ENCODE measurements around the gene EPHA3. TPM values are rescaled to one million over a fixed set of nuclear protein-coding genes. Genes with fewer than 3 reads are reported as not detected.

EPHA3 gene
- total and polyA plus RNA-seq, 2 donors (not counting 3 experiments of a cell fraction or from before 2014, with no cell fraction given), result not detected

DNA sequence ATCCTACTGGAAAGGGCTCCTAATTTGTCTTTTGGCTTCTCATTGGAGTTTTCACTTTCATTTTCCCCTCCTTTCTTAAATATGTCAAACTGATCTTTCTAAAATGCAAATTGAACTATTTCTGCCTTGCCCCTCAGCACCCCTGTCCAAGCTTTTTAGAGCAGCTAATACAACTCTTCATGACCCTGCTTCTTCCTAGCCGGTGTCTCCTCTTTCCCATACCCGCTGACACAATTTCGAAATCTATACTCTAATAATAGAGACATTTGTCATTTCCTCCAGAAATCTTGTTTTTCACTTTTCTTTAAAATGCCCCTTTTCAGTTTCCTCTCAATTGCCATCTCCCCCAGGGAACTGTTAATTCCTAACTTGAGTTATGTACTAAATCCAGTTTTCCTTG lies 2.9 kb upstream of the EPHA3 start:
- FAIRE-seq, result no peak
- Histone ChIP-seq H3K9me1 (replicated peaks; ENCODE audit: control insufficient read depth, extremely low read depth, insufficient read depth, low read length) (no peaks in the 10 kb centered on the region), H2AFZ (ENCODE audit: low read depth, low read length) (no peak overlapping the region), H3K9me3 (replicated peaks; ENCODE audit: control insufficient read depth, insufficient read depth, low read length) (no peaks in the 10 kb centered on the region), H3K9ac (replicated peaks; ENCODE audit: extremely low read depth, insufficient read depth, low read length) (no peak overlapping the region), H3K4me1 (ENCODE audit: control insufficient read depth, extremely low read depth, insufficient read depth, low read length) (no peaks in the 10 kb centered on the region), H3K4me3 (replicated peaks in 1 of 3; ENCODE audit: insufficient read depth in 1 of 3, low read depth in 1 of 3, low read length in 3 of 3) (no peak overlapping the region), H3K79me2 (ENCODE audit: control insufficient read depth, insufficient read depth, low read length) (no peaks in the 10 kb centered on the region), H3K36me3 (ENCODE audit: control insufficient read depth in 2 of 2, extremely low read depth in 1 of 2, insufficient read depth in 2 of 2, low read length in 2 of 2) (no peaks in the 10 kb centered on the region), H3K27ac (ENCODE audit: insufficient read depth, low read depth, low read length) (no peak overlapping the region), H3K4me2 (ENCODE audit: insufficient read depth, low read length) (no peak overlapping the region), H3K27me3 (ENCODE audit: control insufficient read depth in 2 of 2, insufficient read depth in 2 of 2, low read length in 2 of 2) (peaks cover 0 to 2% of the 10 kb centered on the region in 2 experiments), H4K20me1 (replicated peaks; ENCODE audit: control insufficient read depth, extremely low read depth, insufficient read depth, low read length) (peaks cover 2% of the 10 kb centered on the region)
- DNase-seq (ENCODE audit: low read depth, low spot score), result no peak
- dilution Hi-C loops (cut with MboI; ENCODE audit: extremely low pct_ligation_motif_present, low sequenced_read_pairs), result no loop called here
- BruUV-seq (replicated peaks), result no TSS peak
- intact Hi-C loops (cut with micrococcal nuclease), result no loop called here
- POLR2A ChIA-PET, result no interaction called here
- CTCF ChIA-PET, result no interaction called here
- TF ChIP-seq FOS (IDR thresholded peaks at IDR 0.05; ENCODE audit: borderline replicate concordance, insufficient read depth, low read length), result no peak
- TF ChIP-seq POLR2AphosphoS5 (IDR thresholded peaks at IDR 0.05; ENCODE audit: insufficient read depth, low read depth, low read length), result no peak
- TF ChIP-seq JUN (IDR thresholded peaks at IDR 0.05; ENCODE audit: borderline replicate concordance, insufficient read depth, insufficient read length, low read depth), result no peak
- TF ChIP-seq, protein P1, sequence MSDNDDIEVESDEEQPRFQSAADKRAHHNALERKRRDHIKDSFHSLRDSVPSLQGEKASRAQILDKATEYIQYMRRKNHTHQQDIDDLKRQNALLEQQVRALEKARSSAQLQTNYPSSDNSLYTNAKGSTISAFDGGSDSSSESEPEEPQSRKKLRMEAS (IDR thresholded peaks at IDR 0.05; ENCODE audit: insufficient read depth, insufficient read length), result no peak
- no peak for TF ChIP-seq MYC (IDR thresholded peaks at IDR 0.05; ENCODE audit: low read depth, low read length)
- TF ChIP-seq EZH2 (IDR thresholded peaks at IDR 0.05; ENCODE audit: borderline replicate concordance, low read depth, low read length, severe bottlenecking), result no peak
- TF ChIP-seq, protein P2, sequence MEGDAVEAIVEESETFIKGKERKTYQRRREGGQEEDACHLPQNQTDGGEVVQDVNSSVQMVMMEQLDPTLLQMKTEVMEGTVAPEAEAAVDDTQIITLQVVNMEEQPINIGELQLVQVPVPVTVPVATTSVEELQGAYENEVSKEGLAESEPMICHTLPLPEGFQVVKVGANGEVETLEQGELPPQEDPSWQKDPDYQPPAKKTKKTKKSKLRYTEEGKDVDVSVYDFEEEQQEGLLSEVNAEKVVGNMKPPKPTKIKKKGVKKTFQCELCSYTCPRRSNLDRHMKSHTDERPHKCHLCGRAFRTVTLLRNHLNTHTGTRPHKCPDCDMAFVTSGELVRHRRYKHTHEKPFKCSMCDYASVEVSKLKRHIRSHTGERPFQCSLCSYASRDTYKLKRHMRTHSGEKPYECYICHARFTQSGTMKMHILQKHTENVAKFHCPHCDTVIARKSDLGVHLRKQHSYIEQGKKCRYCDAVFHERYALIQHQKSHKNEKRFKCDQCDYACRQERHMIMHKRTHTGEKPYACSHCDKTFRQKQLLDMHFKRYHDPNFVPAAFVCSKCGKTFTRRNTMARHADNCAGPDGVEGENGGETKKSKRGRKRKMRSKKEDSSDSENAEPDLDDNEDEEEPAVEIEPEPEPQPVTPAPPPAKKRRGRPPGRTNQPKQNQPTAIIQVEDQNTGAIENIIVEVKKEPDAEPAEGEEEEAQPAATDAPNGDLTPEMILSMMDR (IDR thresholded peaks at IDR 0.05; ENCODE audit: extremely low read depth in 1 of 2, insufficient read depth in 1 of 2, low read depth in 1 of 2, low read length in 2 of 2), result no peak
- TF ChIP-seq POLR2A (IDR thresholded peaks at IDR 0.05; ENCODE audit: low read depth, low read length), result no peak
- TF ChIP-seq GATA2 (IDR thresholded peaks at IDR 0.05; ENCODE audit: insufficient read depth, insufficient read length, low read depth, low read length), result no peak
